Gastroesophageal sphincter (tissue), 3 donors: ENCODE results near the gene HHAT.

Experiments used
- CTCF ChIP-seq, 4 experiments: fragments of 200-600 bp in 2 of 4; fragments of 450-650 bp in 2 of 4; sonication (generic) in 1 of 4; IDR thresholded peaks; one replicate each; pipeline ENCODE4 v1.5.1; 2017 to 2019; ENCODE audit warnings: antibody characterized with exemption in 4 of 4, mild to moderate bottlenecking in 2 of 4, moderate library complexity in 2 of 4
- POLR2AphosphoS5 ChIP-seq: sonication (generic); formaldehyde crosslinking; IDR thresholded peaks from one replicate; pipeline ENCODE4 v1.6.1; 2017; ENCODE audit warnings: antibody characterized with exemption

GRCh38 chr1:210437111-210437510, 108.4 kb downstream of the HHAT start:
- no peak for TF ChIP-seq POLR2AphosphoS5
- TF ChIP-seq CTCF (IDR thresholded peaks at IDR 0.05) = no peak
